ENCODE results near the gene UBR4. TPM values are rescaled to one million over a fixed set of nuclear protein-coding genes. Genes with fewer than 3 reads are reported as not detected.
A peak's percentile ranks its signal among the peaks of the same experiment; 100 is the strongest.

UBR4 gene
- polyA plus RNA-seq, 1 experiment, result 80.0 TPM

- POLR2A ChIA-PET, result no interaction called here
- CTCF ChIA-PET, result interaction anchor here (0.5 to 1.7 kb wide), 5 partner anchors 8 to 482 kb away, joined by 3 to 6 read pairs (median 4); no protein-coding TSS in a partner anchor
- peaks cover 30% of the 10 kb centered on the region for H3K36me3 ChIP-seq (ENCODE audit: control insufficient read depth, insufficient read depth, low read length)
- 0 out of 2 replicates have a peak, but pooled peaks have one; percentile 28 for TF ChIP-seq CTCF (IDR thresholded peaks at IDR 0.05; ENCODE audit: insufficient read depth, low read depth, low read length)
- DNase-seq (ENCODE audit: low read depth), result no peak
- H3K27me3 ChIP-seq (ENCODE audit: control insufficient read depth, insufficient read depth, low read length), result no peaks in the 10 kb centered on the region
- no peak overlapping the region for H3K4me3 ChIP-seq (ENCODE audit: low read depth, low read length)
Observed at GRCh38 chr1:19179597-19180264, 30.3 kb downstream of the UBR4 start.

- TF ChIP-seq CTCF (IDR thresholded peaks at IDR 0.05; ENCODE audit: insufficient read depth, low read depth, low read length), result no peak
Observed at GRCh38 chr1:19178734-19179398, 31.2 kb downstream of the UBR4 start.

GRCh38 chr1:19177811-19178210, 32.3 kb downstream of the UBR4 start:
- H3K36me3 ChIP-seq (ENCODE audit: control insufficient read depth, insufficient read depth, low read length), result peaks cover 35% of the 10 kb centered on the region
- no peak overlapping the region for H3K4me3 ChIP-seq (ENCODE audit: low read depth, low read length)
- no peak for TF ChIP-seq CTCF (IDR thresholded peaks at IDR 0.05; ENCODE audit: insufficient read depth, low read depth, low read length)
- POLR2A ChIA-PET, result no interaction called here
- no peak for DNase-seq (ENCODE audit: low read depth)
- CTCF ChIA-PET, result interaction anchor here (0.7 to 1.3 kb wide), 3 partner anchors 15 to 33 kb away, joined by 3 to 6 read pairs (median 3); no protein-coding TSS in a partner anchor
- H3K27me3 ChIP-seq (ENCODE audit: control insufficient read depth, insufficient read depth, low read length), result no peaks in the 10 kb centered on the region

More at GRCh38 chr1:19178734-19179398, 31.2 kb downstream of the UBR4 start:
- H3K27me3 ChIP-seq (ENCODE audit: control insufficient read depth, insufficient read depth, low read length), result no peaks in the 10 kb centered on the region
- POLR2A ChIA-PET, result no interaction called here
- CTCF ChIA-PET, result interaction anchor here (0.6 to 1.7 kb wide), 8 partner anchors 16 to 483 kb away, joined by 3 to 6 read pairs (median 3); no protein-coding TSS in a partner anchor
- no peak overlapping the region for H3K4me3 ChIP-seq (ENCODE audit: low read depth, low read length)
- DNase-seq (ENCODE audit: low read depth), result no peak
- peaks cover 32% of the 10 kb centered on the region for H3K36me3 ChIP-seq (ENCODE audit: control insufficient read depth, insufficient read depth, low read length)

- CTCF ChIA-PET, result interaction anchor here (1.0 to 1.1 kb wide), 2 partner anchors 28 to 41 kb away, joined by 3 to 6 read pairs; no protein-coding TSS in a partner anchor
- POLR2A ChIA-PET, result no interaction called here
- peaks cover 40% of the 10 kb centered on the region for H3K36me3 ChIP-seq (ENCODE audit: control insufficient read depth, insufficient read depth, low read length)
- H3K27me3 ChIP-seq (ENCODE audit: control insufficient read depth, insufficient read depth, low read length), result no peaks in the 10 kb centered on the region
- no peak for TF ChIP-seq CTCF (IDR thresholded peaks at IDR 0.05; ENCODE audit: insufficient read depth, low read depth, low read length)
- no peak overlapping the region for H3K4me3 ChIP-seq (ENCODE audit: low read depth, low read length)
- peak; percentile 29 for DNase-seq (ENCODE audit: low read depth)
Observed at GRCh38 chr1:19169642-19170041, 40.4 kb downstream of the UBR4 start.

GRCh38 chr1:19167140-19167539, 42.9 kb downstream of the UBR4 start:
- Histone ChIP-seq H3K27me3 (ENCODE audit: control insufficient read depth, insufficient read depth, low read length) (no peaks in the 10 kb centered on the region), H3K4me3 (ENCODE audit: low read depth, low read length) (no peak overlapping the region), H3K36me3 (ENCODE audit: control insufficient read depth, insufficient read depth, low read length) (peaks cover 34% of the 10 kb centered on the region)
- DNase-seq (ENCODE audit: low read depth), result no peak
- ChIA-PET CTCF (no interaction called here), POLR2A (no interaction called here)
- no peak for TF ChIP-seq CTCF (IDR thresholded peaks at IDR 0.05; ENCODE audit: insufficient read depth, low read depth, low read length)

Measured in BJ (cell line).